Stimulated activated CD8-positive, alpha-beta memory T cell treated with anti-CD3 and anti-CD28 coated beads, Interleukin-12 subunit alpha, Interleukin-12 subunit beta, amount 100 ng/mL, for 4 hours (primary cell): Measurements from ENCODE around the gene CALM3.
"Not testable (repeated sequence)": the region's sequence is repeated elsewhere in the genome, so short reads cannot be mapped to it uniquely, and the experiment has no call there.

ENCODE experiments used
- DNase-seq: peaks from one replicate; pipeline ENCODE4 v3.0.0-alpha.2; 2020; ENCODE audit warnings: low read depth

The CALM3 gene

GRCh38 chr19:46615966-46616365, 14.8 kb downstream of the CALM3 start:
- no peak for DNase-seq

- DNase-seq, result no peak
These were observed 15.6 kb downstream of the CALM3 start for GRCh38 chr19:46616631-46617322.

- no peak for DNase-seq
These were observed 16.5 kb downstream of the CALM3 start for GRCh38 chr19:46617601-46618000.

GRCh38 chr19:46618670-46619231, 17.6 kb downstream of the CALM3 start:
- DNase-seq, result no peak

GRCh38 chr19:46620267-46620666, 19.1 kb downstream of the CALM3 start:
- no peak for DNase-seq

- no peak for DNase-seq
These were observed 19.6 kb downstream of the CALM3 start for GRCh38 chr19:46620716-46621115.

GRCh38 chr19:46621191-46622117, 20.3 kb downstream of the CALM3 start:
- no peak for DNase-seq

- DNase-seq, result no peak
These were observed 21.0 kb downstream of the CALM3 start for GRCh38 chr19:46622118-46622446.

- no peak for DNase-seq
These were observed 22.9 kb downstream of the CALM3 start for GRCh38 chr19:46623915-46624502.

GRCh38 chr19:46624958-46625661, 24.0 kb downstream of the CALM3 start, which contains the start of gene PTGIR:
PTGIR (minus strand) TSS chr19:46625089; CDS start chr19:46624225, 864 bp downstream.
- no peak for DNase-seq

- DNase-seq, result no peak
These were observed 24.6 kb downstream of the CALM3 start for GRCh38 chr19:46625731-46626130.

GRCh38 chr19:46626446-46626845, 25.3 kb downstream of the CALM3 start:
- DNase-seq, result no peak

GRCh38 chr19:46628970-46629369, 27.8 kb downstream of the CALM3 start:
- not testable (repeated sequence) for DNase-seq

- DNase-seq, result no peak
These were observed 28.5 kb downstream of the CALM3 start for GRCh38 chr19:46629546-46630025.

- DNase-seq, result no peak
These were observed 29.6 kb downstream of the CALM3 start for GRCh38 chr19:46630586-46631205.

- DNase-seq, result no peak
These were observed 30.4 kb downstream of the CALM3 start for GRCh38 chr19:46631481-46631880.

GRCh38 chr19:46633130-46633529, 32.0 kb downstream of the CALM3 start:
- no peak for DNase-seq

GRCh38 chr19:46634045-46634655, 33.0 kb downstream of the CALM3 start:
- DNase-seq, result peak; percentile 79

GRCh38 chr19:46634656-46635218, 33.6 kb downstream of the CALM3 start:
- DNase-seq, result no peak
